ENCODE measurements around the gene ANKS1B.

DNA sequence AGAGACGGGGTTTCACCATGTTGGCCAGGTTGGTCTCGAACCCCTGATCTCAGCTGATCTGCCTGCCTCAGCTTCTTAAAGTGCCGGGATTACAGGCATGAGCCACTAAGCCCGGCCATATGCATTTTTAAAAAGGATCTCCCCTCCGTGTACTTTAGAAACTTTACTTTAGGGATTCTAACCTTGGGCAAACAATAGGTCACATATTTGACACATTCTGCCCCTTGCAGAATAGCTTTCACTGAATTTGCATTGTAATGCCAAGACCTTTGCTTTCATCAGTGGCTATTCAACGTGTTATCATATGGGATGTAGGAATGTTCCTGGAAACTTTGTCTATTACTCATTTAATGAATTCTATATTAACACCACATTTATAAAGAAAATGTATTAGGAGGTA, 11.4 kb upstream of the ANKS1B start:
- TF ChIP-seq, protein P1, sequence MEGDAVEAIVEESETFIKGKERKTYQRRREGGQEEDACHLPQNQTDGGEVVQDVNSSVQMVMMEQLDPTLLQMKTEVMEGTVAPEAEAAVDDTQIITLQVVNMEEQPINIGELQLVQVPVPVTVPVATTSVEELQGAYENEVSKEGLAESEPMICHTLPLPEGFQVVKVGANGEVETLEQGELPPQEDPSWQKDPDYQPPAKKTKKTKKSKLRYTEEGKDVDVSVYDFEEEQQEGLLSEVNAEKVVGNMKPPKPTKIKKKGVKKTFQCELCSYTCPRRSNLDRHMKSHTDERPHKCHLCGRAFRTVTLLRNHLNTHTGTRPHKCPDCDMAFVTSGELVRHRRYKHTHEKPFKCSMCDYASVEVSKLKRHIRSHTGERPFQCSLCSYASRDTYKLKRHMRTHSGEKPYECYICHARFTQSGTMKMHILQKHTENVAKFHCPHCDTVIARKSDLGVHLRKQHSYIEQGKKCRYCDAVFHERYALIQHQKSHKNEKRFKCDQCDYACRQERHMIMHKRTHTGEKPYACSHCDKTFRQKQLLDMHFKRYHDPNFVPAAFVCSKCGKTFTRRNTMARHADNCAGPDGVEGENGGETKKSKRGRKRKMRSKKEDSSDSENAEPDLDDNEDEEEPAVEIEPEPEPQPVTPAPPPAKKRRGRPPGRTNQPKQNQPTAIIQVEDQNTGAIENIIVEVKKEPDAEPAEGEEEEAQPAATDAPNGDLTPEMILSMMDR (IDR thresholded peaks at IDR 0.05 in 2 of 3, conservative IDR thresholded peaks at IDR 0.05 in 1 of 3; ENCODE audit: borderline replicate concordance in 1 of 3, insufficient read depth in 1 of 3, low read depth in 2 of 3, low read length in 2 of 3): no peak
- TF ChIP-seq YY1 (IDR thresholded peaks at IDR 0.05; ENCODE audit: extremely low read depth, insufficient replicate concordance, low read depth, low read length) (no peak), POLR2AphosphoS5 (IDR thresholded peaks at IDR 0.05; ENCODE audit: low read depth, low read length) (no peak)

All from HCT116 (cell line).